ENCODE results near the gene MOB3C. TPM values are rescaled to one million over a fixed set of nuclear protein-coding genes. Genes with fewer than 3 reads are reported as not detected.

The MOB3C gene
- total RNA-seq, 1 experiment from 2014 or later, result 8.4 TPM

GRCh38 chr1:46606255-46606965 is 10.2 kb downstream of the MOB3C start:
- DNase-seq (ENCODE audit: low read depth), result no peak

GRCh38 chr1:46605232-46605631 is 11.4 kb downstream of the MOB3C start:
- DNase-seq (ENCODE audit: low read depth), result no peak

GRCh38 chr1:46603858-46604549 is 12.6 kb downstream of the MOB3C start, which contains the start of gene MKNK1:
Gene MKNK1, minus strand, starts transcription at chr1:46604268. Its CDS starts 20,941 bp downstream, at chr1:46583327.
- DNase-seq (ENCODE audit: low read depth), result peak; percentile 89

GRCh38 chr1:46603481-46603857 is 13.1 kb downstream of the MOB3C start:
- no peak for DNase-seq (ENCODE audit: low read depth)

- no peak for DNase-seq (ENCODE audit: low read depth)
Observed at GRCh38 chr1:46601257-46602007, 15.2 kb downstream of the MOB3C start.

GRCh38 chr1:46599059-46599970 is 17.3 kb downstream of the MOB3C start:
- no peak for DNase-seq (ENCODE audit: low read depth)

- no peak for DNase-seq (ENCODE audit: low read depth)
Observed at GRCh38 chr1:46596846-46597245, 19.8 kb downstream of the MOB3C start.

- no peak for DNase-seq (ENCODE audit: low read depth)
Observed at GRCh38 chr1:46596036-46596435, 20.6 kb downstream of the MOB3C start.

- no peak for DNase-seq (ENCODE audit: low read depth)
Observed at GRCh38 chr1:46595127-46595526, 21.5 kb downstream of the MOB3C start.

- no peak for DNase-seq (ENCODE audit: low read depth)
Observed at GRCh38 chr1:46594063-46594462, 22.5 kb downstream of the MOB3C start.

GRCh38 chr1:46592823-46593222 is 23.8 kb downstream of the MOB3C start:
- DNase-seq (ENCODE audit: low read depth), result no peak

GRCh38 chr1:46589529-46589928 is 27.1 kb downstream of the MOB3C start:
- no peak for DNase-seq (ENCODE audit: low read depth)

- DNase-seq (ENCODE audit: low read depth), result no peak
Observed at GRCh38 chr1:46587069-46587468, 29.5 kb downstream of the MOB3C start.

- no peak for DNase-seq (ENCODE audit: low read depth)
Observed at GRCh38 chr1:46585312-46585938, 31.2 kb downstream of the MOB3C start.

GRCh38 chr1:46583494-46583893 is 33.1 kb downstream of the MOB3C start:
- no peak for DNase-seq (ENCODE audit: low read depth)

- DNase-seq (ENCODE audit: low read depth), result no peak
Observed at GRCh38 chr1:46582972-46583371, 33.6 kb downstream of the MOB3C start.

- DNase-seq (ENCODE audit: low read depth), result no peak
Observed at GRCh38 chr1:46581681-46582455, 34.7 kb downstream of the MOB3C start.

- no peak for DNase-seq (ENCODE audit: low read depth)
Observed at GRCh38 chr1:46580140-46580903, 36.3 kb downstream of the MOB3C start.

- DNase-seq (ENCODE audit: low read depth), result no peak
Observed at GRCh38 chr1:46577671-46578070, 38.9 kb downstream of the MOB3C start.

- no peak for DNase-seq (ENCODE audit: low read depth)
Observed at GRCh38 chr1:46576596-46576995, 40.0 kb downstream of the MOB3C start.

Measured in RPMI7951 (cell line).